Epithelial cell of esophagus (primary cell): ENCODE results near the gene PAX7.
"Not testable (repeated sequence)": the region's sequence is repeated elsewhere in the genome, so short reads cannot be mapped to it uniquely, and the experiment has no call there.

Experiments used
- DNase-seq: peaks from one replicate; pipeline ENCODE4 v3.0.0; 2010; ENCODE audit warnings: low read depth
- H3K4me3 ChIP-seq: 2 replicates; pipeline ENCODE4 v1.5.1; 2011; ENCODE audit warnings: mild to moderate bottlenecking, low read length, control low read depth
- TF ChIP-seq, protein P1 (sequence below): IDR thresholded peaks from 2 replicates; pipeline ENCODE4 v1.5.1; 2011; ENCODE audit warnings: low read depth, mild to moderate bottlenecking, low read length, control low read depth, inconsistent platforms; ENCODE audit not compliant: insufficient read depth; ENCODE audit errors: missing control alignments

The PAX7 gene

GRCh38 chr1:18630511-18631495, at the start of gene PAX7:
Gene PAX7 (plus strand): TSS chr1:18630846. CDS start chr1:18631604, 758 bp downstream.
- no peak for DNase-seq
- TF ChIP-seq, protein P1, sequence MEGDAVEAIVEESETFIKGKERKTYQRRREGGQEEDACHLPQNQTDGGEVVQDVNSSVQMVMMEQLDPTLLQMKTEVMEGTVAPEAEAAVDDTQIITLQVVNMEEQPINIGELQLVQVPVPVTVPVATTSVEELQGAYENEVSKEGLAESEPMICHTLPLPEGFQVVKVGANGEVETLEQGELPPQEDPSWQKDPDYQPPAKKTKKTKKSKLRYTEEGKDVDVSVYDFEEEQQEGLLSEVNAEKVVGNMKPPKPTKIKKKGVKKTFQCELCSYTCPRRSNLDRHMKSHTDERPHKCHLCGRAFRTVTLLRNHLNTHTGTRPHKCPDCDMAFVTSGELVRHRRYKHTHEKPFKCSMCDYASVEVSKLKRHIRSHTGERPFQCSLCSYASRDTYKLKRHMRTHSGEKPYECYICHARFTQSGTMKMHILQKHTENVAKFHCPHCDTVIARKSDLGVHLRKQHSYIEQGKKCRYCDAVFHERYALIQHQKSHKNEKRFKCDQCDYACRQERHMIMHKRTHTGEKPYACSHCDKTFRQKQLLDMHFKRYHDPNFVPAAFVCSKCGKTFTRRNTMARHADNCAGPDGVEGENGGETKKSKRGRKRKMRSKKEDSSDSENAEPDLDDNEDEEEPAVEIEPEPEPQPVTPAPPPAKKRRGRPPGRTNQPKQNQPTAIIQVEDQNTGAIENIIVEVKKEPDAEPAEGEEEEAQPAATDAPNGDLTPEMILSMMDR: no peak
- H3K4me3 ChIP-seq: no peak within 1 kb of the TSS

DNA sequence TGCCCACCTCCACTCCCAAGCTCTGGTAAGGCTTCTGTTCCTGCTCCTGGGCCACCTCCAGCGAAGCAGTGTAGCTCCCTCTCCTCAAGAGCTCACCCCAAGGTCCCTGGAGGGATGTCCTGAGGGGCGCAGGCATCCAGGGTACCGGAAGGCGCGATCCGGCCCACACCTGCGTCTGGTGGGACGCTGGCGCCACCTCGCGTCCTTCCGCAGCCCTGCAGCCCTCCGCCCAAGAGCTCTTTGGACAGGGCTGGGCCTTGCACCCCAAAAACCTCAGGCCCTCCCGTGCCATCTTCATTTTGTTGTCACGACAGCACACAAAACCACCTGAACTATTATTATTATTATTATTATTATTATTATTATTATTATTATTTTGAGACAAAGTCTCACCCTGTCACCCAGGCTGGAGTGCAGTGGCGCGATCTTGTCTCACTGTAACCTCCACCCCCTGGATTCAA, 49.2 kb upstream of the PAX7 start:
- TF ChIP-seq, protein P1: peak; percentile 79
- peak; percentile 36 for DNase-seq
- no peak overlapping the region for H3K4me3 ChIP-seq

DNA sequence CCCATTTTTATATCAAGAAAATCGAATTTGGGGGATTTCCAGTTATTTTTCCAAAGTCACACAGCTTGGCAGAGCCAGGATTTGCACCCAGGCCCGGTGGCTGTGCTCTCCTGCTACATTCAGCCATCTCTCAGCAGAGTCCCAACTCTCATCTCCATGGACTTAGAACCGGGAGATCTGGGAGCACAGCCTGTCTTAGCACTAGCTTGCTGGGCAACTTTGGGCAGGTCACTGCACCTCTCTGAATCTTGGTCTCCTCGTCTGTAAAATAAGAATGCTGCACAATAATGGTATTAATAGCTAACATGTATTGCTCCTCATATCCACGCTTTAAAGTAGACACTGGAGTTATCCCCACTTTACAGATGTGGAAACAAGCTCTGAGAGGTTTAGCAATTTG, 47.8 kb upstream of the PAX7 start:
- TF ChIP-seq, protein P1: no peak
- H3K4me3 ChIP-seq: no peak overlapping the region
- DNase-seq: no peak

- no peak for DNase-seq
- no peak overlapping the region for H3K4me3 ChIP-seq
- TF ChIP-seq, protein P1: no peak
These were observed 47.2 kb upstream of the PAX7 start for GRCh38 chr1:18583326-18583941.

DNA sequence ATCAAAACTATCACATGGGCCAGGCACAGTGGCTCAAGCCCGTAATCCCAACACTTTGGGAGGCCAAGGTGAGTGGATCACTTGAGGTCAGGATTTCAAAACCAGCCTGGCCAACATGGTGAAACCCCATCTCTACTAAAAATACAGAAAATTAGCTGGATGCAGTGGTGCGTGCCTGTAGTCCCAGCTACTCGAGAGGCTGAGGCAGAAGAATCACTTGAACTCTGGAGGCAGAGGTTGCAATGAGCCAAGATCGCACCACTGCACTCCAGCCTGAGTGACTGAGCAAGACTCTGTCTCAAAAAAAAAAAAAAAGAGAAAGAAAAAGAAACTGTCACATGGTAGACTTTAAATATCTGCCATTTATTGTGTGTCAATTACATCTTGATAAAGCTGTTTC, 44.6 kb upstream of the PAX7 start:
- DNase-seq, H3K4me3 ChIP-seq: not testable (repeated sequence)

- no peak for DNase-seq
- H3K4me3 ChIP-seq: no peak overlapping the region
- TF ChIP-seq, protein P1: no peak
These were observed 42.6 kb upstream of the PAX7 start for GRCh38 chr1:18588093-18588492.

DNA sequence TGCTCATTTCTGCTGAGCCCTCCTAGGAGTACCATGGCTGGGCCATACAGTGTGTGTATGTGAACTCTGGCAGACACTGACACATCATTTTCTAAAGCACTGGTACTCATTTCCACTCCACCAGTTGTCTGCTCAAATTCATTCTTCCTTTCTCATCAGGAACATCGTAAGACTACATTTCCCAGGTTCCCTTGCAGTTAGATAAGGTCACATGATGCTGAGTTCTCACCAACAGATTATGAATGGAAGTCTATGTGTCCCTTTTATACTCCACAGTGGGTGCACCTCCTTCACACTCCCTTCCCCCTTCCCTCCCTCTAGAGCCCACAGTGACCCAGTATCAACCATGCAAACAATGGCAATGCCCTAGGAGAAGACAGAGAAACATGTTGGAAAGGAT, 38.3 kb upstream of the PAX7 start:
- DNase-seq: no peak
- TF ChIP-seq, protein P1: no peak

More for the DNA sequence above, 38.3 kb upstream of the PAX7 start:
- no peak overlapping the region for H3K4me3 ChIP-seq
